Astrocyte (in vitro differentiated cells and primary cell): ENCODE data around the gene VIPR2. TPM values are rescaled to one million over a fixed set of nuclear protein-coding genes. Genes with fewer than 3 reads are reported as not detected.

Experiments used
- DNase-seq: peaks from one replicate; pipeline ENCODE4 v3.0.0-alpha.2; 2010; ENCODE audit warnings: low read depth
- FAIRE-seq: peaks from 2 replicates; lab custom pipeline; 2011; peaks lifted over from hg19 to GRCh38; lab: Jason Lieb, UNC
- H2AFZ ChIP-seq: 2 replicates; pipeline ENCODE4 v1.6.0; 2012; ENCODE audit warnings: low read depth, low read length, inconsistent platforms
- H3K27ac ChIP-seq: 2 replicates; pipeline ENCODE4 v1.5.1; 2011; ENCODE audit warnings: low read depth, low read length, inconsistent platforms
- H3K27me3 ChIP-seq: 2 replicates; pipeline ENCODE4 v1.6.0; 2011; ENCODE audit warnings: low read length, inconsistent platforms; ENCODE audit not compliant: insufficient read depth
- H3K36me3 ChIP-seq: 2 replicates; pipeline ENCODE4 v1.5.1; 2011; ENCODE audit warnings: low read length, inconsistent platforms; ENCODE audit not compliant: insufficient read depth
- H3K4me1 ChIP-seq: 2 replicates; pipeline ENCODE4 v1.5.1; 2011; ENCODE audit warnings: low read length, inconsistent platforms; ENCODE audit not compliant: insufficient read depth
- H3K4me2 ChIP-seq: 2 replicates; pipeline ENCODE4 v1.6.0; 2012; ENCODE audit warnings: low read length, inconsistent platforms
- H3K4me3 ChIP-seq: 2 replicates; pipeline ENCODE4 v1.5.1; 2011; ENCODE audit warnings: low read depth, mild to moderate bottlenecking, low read length, inconsistent platforms; ENCODE audit not compliant: insufficient read depth
- H3K79me2 ChIP-seq: 2 replicates; pipeline ENCODE4 v1.6.0; 2012; ENCODE audit warnings: mild to moderate bottlenecking, low read length, inconsistent platforms; ENCODE audit not compliant: insufficient read depth
- H3K9ac ChIP-seq: 2 replicates; pipeline ENCODE4 v1.6.0; 2012; ENCODE audit warnings: mild to moderate bottlenecking, low read length, inconsistent platforms
- H3K9me3 ChIP-seq: 2 replicates; pipeline ENCODE4 v1.5.1; 2012; ENCODE audit warnings: low read depth, mild to moderate bottlenecking, low read length, inconsistent platforms; ENCODE audit not compliant: insufficient read depth
- H4K20me1 ChIP-seq: 2 replicates; pipeline ENCODE4 v1.6.0; 2012; ENCODE audit warnings: low read length, inconsistent platforms; ENCODE audit not compliant: insufficient read depth
- H3K27ac Mint-ChIP-seq: one replicate; pipeline ENCODE4 v1.8.0; 2021; ENCODE audit warnings: mild to moderate bottlenecking, mixed read lengths; ENCODE audit not compliant: unreplicated experiment
- H3K27me3 Mint-ChIP-seq: one replicate; pipeline ENCODE4 v1.8.0; 2021; ENCODE audit warnings: low read depth, mixed read lengths; ENCODE audit not compliant: unreplicated experiment
- H3K36me3 Mint-ChIP-seq: one replicate; pipeline ENCODE4 v1.8.0; 2021; ENCODE audit warnings: low read depth, mixed read lengths; ENCODE audit not compliant: unreplicated experiment
- H3K4me1 Mint-ChIP-seq: one replicate; pipeline ENCODE4 v1.8.0; 2021; ENCODE audit warnings: low read depth, mixed read lengths; ENCODE audit not compliant: unreplicated experiment
- H3K4me3 Mint-ChIP-seq: one replicate; pipeline ENCODE4 v1.8.0; 2021; ENCODE audit warnings: mild to moderate bottlenecking, moderate library complexity, mixed read lengths; ENCODE audit not compliant: unreplicated experiment
- H3K9me3 Mint-ChIP-seq: one replicate; pipeline ENCODE4 v1.8.0; 2021; ENCODE audit warnings: mild to moderate bottlenecking, mixed read lengths; ENCODE audit not compliant: unreplicated experiment
- EZH2 ChIP-seq: IDR thresholded peaks from 2 replicates; pipeline ENCODE4 v1.6.1; 2012; ENCODE audit warnings: mild to moderate bottlenecking, low read length, inconsistent platforms; ENCODE audit not compliant: insufficient read depth
- total RNA-seq: library from RNA; stranded (reverse); gene quantifications from 2 replicates; pipeline ENCODE4 v1.2.1, GENCODE V29; 2021
- TF ChIP-seq, protein P1 (sequence below): IDR thresholded peaks from 2 replicates; pipeline ENCODE4 v1.5.1; 2011; ENCODE audit warnings: low read depth, mild to moderate bottlenecking, inconsistent platforms, low read length, moderate library complexity; ENCODE audit not compliant: insufficient read depth

VIPR2 gene
- total RNA-seq, 1 donor from 2014 or later, result 0.68 TPM

GRCh38 chr7:159097661-159098423 lies 46.8 kb downstream of the VIPR2 start:
- no peaks in the 10 kb centered on the region for H3K27me3 ChIP-seq
- Mint-ChIP-seq H3K4me3 (no peak overlapping the region), H3K27ac (no peak overlapping the region), H3K27me3 (peaks cover 31% of the 10 kb centered on the region), H3K4me1 (peaks cover 3% of the 10 kb centered on the region), H3K9me3 (peaks cover 6% of the 10 kb centered on the region), H3K36me3 (peaks cover 5% of the 10 kb centered on the region)
- H2AFZ ChIP-seq, result no peak overlapping the region
- TF ChIP-seq, protein P1, sequence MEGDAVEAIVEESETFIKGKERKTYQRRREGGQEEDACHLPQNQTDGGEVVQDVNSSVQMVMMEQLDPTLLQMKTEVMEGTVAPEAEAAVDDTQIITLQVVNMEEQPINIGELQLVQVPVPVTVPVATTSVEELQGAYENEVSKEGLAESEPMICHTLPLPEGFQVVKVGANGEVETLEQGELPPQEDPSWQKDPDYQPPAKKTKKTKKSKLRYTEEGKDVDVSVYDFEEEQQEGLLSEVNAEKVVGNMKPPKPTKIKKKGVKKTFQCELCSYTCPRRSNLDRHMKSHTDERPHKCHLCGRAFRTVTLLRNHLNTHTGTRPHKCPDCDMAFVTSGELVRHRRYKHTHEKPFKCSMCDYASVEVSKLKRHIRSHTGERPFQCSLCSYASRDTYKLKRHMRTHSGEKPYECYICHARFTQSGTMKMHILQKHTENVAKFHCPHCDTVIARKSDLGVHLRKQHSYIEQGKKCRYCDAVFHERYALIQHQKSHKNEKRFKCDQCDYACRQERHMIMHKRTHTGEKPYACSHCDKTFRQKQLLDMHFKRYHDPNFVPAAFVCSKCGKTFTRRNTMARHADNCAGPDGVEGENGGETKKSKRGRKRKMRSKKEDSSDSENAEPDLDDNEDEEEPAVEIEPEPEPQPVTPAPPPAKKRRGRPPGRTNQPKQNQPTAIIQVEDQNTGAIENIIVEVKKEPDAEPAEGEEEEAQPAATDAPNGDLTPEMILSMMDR, result no peak
- TF ChIP-seq EZH2, result no peak
- FAIRE-seq (no peak), DNase-seq (no peak)
- no peak overlapping the region for H3K27ac ChIP-seq
- no peaks in the 10 kb centered on the region for H3K4me1 ChIP-seq
- H3K79me2 ChIP-seq, result no peaks in the 10 kb centered on the region
- peaks cover 6% of the 10 kb centered on the region for H3K9me3 ChIP-seq
- no peak overlapping the region for H3K4me3 ChIP-seq
- H3K4me2 ChIP-seq, result no peak overlapping the region
- H4K20me1 ChIP-seq, result no peaks in the 10 kb centered on the region
- H3K36me3 ChIP-seq, result no peaks in the 10 kb centered on the region
- no peak overlapping the region for H3K9ac ChIP-seq

DNA sequence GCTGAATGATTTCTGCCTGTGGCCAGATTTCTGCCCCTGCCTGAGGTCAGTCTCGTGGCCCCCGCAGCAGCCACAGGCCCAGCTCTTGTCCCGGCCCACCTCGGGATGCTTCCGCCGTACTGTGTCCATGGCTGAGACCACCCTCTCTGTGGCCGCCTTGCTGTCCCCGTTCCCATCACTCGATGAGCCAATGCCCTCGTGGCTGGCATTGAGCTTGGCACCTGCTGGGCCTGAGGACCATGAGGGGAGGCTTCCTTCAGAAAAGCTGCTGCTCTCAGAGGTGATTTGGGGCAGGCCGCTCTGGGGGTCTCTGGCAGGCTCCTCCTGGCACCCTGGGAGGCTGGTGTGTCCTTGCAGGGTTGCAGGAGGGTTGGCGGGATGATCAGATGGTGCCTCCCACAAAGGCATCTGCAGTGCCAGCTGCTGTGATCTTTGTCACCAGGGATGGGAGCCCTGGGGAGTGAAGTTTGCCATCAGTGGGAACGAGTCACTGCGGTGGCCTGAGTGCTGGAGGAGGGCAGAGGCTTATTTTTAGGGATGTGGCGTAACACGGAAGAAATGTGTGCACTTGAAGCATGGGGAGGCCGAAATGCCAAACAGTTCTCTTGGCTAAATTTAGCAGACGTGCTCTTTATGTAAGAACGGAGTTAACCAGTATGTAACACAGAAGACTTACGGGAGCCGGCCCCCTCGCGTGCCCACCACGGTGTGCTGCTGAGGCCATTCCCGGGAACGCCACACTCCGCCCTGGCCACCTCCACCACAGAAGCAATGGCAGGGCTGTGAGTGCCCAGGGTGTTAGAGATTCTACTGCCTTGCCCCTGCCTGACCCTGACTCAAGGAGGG lies 47.7 kb downstream of the VIPR2 start:
- Histone ChIP-seq H3K4me2 (no peak overlapping the region), H3K79me2 (no peaks in the 10 kb centered on the region), H3K9ac (no peak overlapping the region), H3K4me1 (no peaks in the 10 kb centered on the region), H3K9me3 (peaks cover 6% of the 10 kb centered on the region), H3K27ac (no peak overlapping the region), H3K36me3 (no peaks in the 10 kb centered on the region), H2AFZ (no peak overlapping the region), H4K20me1 (no peaks in the 10 kb centered on the region), H3K27me3 (no peaks in the 10 kb centered on the region), H3K4me3 (no peak overlapping the region)
- H3K27me3 Mint-ChIP-seq, result peaks cover 27% of the 10 kb centered on the region
- H3K4me3 Mint-ChIP-seq, result no peak overlapping the region
- H3K36me3 Mint-ChIP-seq, result peaks cover 2% of the 10 kb centered on the region
- H3K4me1 Mint-ChIP-seq, result no peaks in the 10 kb centered on the region
- DNase-seq, result no peak
- FAIRE-seq, result no peak
- H3K27ac Mint-ChIP-seq, result no peak overlapping the region
- H3K9me3 Mint-ChIP-seq, result peaks cover 2% of the 10 kb centered on the region
- TF ChIP-seq, protein P1, result no peak
- TF ChIP-seq EZH2, result no peak
